Hepatocyte (in vitro differentiated cells): Measurements from ENCODE around the gene RRAS. TPM values are rescaled to one million over a fixed set of nuclear protein-coding genes. Genes with fewer than 3 reads are reported as not detected.
"Not testable (repeated sequence)": the region's sequence is repeated elsewhere in the genome, so short reads cannot be mapped to it uniquely, and the experiment has no call there.

Source experiments
- DNase-seq: peaks from one replicate; pipeline ENCODE4 v3.0.0-alpha.2; 2016; ENCODE audit warnings: low spot score
- H2AFZ ChIP-seq: fragments of 200-600 bp; sonication (generic); 2 replicates; pipeline ENCODE4 v1.6.0; 2016; ENCODE audit warnings: antibody characterized with exemption, mild to moderate bottlenecking
- H3K27ac ChIP-seq: fragments of 200-600 bp; sonication (generic); 2 replicates; pipeline ENCODE4 v1.5.1; 2016; ENCODE audit warnings: mild to moderate bottlenecking
- H3K27me3 ChIP-seq: fragments of 200-600 bp; sonication (generic); 2 replicates; pipeline ENCODE4 v1.6.1; 2016
- H3K36me3 ChIP-seq: fragments of 200-600 bp; sonication (generic); replicated peaks from 2 replicates; pipeline ENCODE4 v1.5.1; 2016; ENCODE audit warnings: low read depth; ENCODE audit not compliant: insufficient read depth
- H3K4me1 ChIP-seq: fragments of 200-600 bp; sonication (generic); 2 replicates; pipeline ENCODE4 v1.5.1; 2016; ENCODE audit warnings: mild to moderate bottlenecking, moderate library complexity; ENCODE audit not compliant: insufficient read depth
- H3K4me2 ChIP-seq: fragments of 200-600 bp; sonication (generic); 2 replicates; pipeline ENCODE4 v1.6.0; 2016
- H3K4me3 ChIP-seq: fragments of 200-600 bp; sonication (generic); 2 replicates; pipeline ENCODE4 v1.5.1; 2016; ENCODE audit warnings: mild to moderate bottlenecking
- H3K79me2 ChIP-seq: fragments of 200-600 bp; sonication (generic); 2 replicates; pipeline ENCODE4 v1.6.0; 2017; ENCODE audit warnings: mild to moderate bottlenecking
- H3K9me2 ChIP-seq: fragments of 200-600 bp; sonication (generic); replicated peaks from 2 replicates; pipeline ENCODE4 v1.6.0; 2017; ENCODE audit warnings: mild to moderate bottlenecking; ENCODE audit not compliant: insufficient read depth
- H3K9me3 ChIP-seq: fragments of 200-600 bp; sonication (generic); 2 replicates; pipeline ENCODE4 v1.5.1; 2016; ENCODE audit warnings: low read depth, mild to moderate bottlenecking
- H4K20me1 ChIP-seq: fragments of 200-600 bp; sonication (generic); 2 replicates; pipeline ENCODE4 v1.6.0; 2016; ENCODE audit warnings: mild to moderate bottlenecking; ENCODE audit not compliant: insufficient read depth, poor library complexity, severe bottlenecking
- EZH2 ChIP-seq: fragments of 200-600 bp; sonication (generic); IDR thresholded peaks from 2 replicates; pipeline ENCODE4 v1.6.1; 2016; ENCODE audit warnings: antibody characterized with exemption, mild to moderate bottlenecking, borderline replicate concordance
- EZH2phosphoT487 ChIP-seq: fragments of 200-600 bp; sonication (generic); IDR thresholded peaks from one replicate; pipeline ENCODE4 v1.6.1; 2018; ENCODE audit warnings: antibody characterized with exemption, mild to moderate bottlenecking, low read depth, moderate library complexity; ENCODE audit not compliant: unreplicated experiment, severe bottlenecking
- WGBS: methylation state at CpG from one replicate; pipeline ENCODE4 v1.1.6; 2016; ENCODE audit warnings: low lambda C conversion rate; ENCODE audit errors: missing lambda C conversion rate; 5-methylcytosine and 5-hydroxymethylcytosine counted together
- polyA plus RNA-seq: library from polyadenylated mRNA; unstranded; fragments of >200 nt; fragmentation: Nextera tagmentation; extraction: Ambion mirVana; gene quantifications from 2 replicates; pipeline ENCODE4 v1.2.1, GENCODE V29; 2016
- total RNA-seq: library from RNA; depleted of rRNA; stranded (reverse); fragments of >200 nt; gene quantifications from 2 replicates; pipeline ENCODE4 v1.2.3, GENCODE V29; 2014
- TF ChIP-seq, protein P1 (sequence below): fragments of 200-600 bp; sonication (generic); IDR thresholded peaks from 2 replicates; pipeline ENCODE4 v1.5.1; 2016; ENCODE audit warnings: antibody characterized with exemption, mild to moderate bottlenecking; ENCODE audit not compliant: poor library complexity

Gene RRAS
- total and polyA plus RNA-seq, 2 experiments from 2014 or later = 19.2 to 107 TPM

DNA sequence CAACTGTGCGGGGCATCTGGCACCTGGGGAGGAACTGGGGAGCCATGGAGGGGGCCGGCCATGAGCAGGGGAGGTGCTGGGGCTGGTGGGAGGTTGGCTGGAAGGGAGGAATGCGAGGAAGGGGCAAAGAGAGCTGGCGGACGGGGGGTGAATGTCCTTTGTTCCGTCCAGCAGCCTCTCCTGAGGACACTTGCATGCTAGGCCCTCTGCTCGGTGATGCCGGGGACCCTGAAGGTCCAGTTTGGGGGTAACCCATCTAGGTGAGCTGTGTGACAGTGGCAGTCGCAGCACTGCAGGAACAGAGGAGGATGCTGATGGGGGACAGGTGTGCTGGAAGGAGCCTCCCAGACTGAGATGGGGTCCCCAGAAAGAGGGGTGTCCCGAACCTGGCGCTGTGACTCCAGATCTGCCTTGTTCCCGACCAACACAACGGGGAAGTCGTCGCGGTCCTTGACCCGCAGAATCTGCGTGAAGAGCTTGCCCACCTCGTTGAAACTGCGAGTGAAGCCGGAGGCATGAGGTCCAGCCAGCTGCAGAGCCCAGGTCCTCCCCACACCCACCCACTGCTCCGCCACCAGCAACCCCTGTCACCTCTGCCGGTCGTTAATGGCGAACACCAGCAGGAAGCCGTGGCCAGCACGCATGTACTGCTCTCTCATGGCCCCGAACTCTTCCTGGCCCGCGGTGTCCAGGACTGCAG lies 3.6 kb downstream of the RRAS start:
- WGBS = 81% methylated on average over 24 of the region's 30 CpGs
- Histone ChIP-seq H3K36me3 (no peaks in the 10 kb centered on the region), H3K79me2 (no peaks in the 10 kb centered on the region), H3K27ac (no peak overlapping the region), H4K20me1 (no peaks in the 10 kb centered on the region), H3K9me3 (no peaks in the 10 kb centered on the region), H3K27me3 (no peaks in the 10 kb centered on the region), H3K9me2 (no peaks in the 10 kb centered on the region), H3K4me3 (no peak overlapping the region), H3K4me2 (no peak overlapping the region), H2AFZ (no peak overlapping the region), H3K4me1 (peaks cover 25% of the 10 kb centered on the region)
- TF ChIP-seq, protein P1, sequence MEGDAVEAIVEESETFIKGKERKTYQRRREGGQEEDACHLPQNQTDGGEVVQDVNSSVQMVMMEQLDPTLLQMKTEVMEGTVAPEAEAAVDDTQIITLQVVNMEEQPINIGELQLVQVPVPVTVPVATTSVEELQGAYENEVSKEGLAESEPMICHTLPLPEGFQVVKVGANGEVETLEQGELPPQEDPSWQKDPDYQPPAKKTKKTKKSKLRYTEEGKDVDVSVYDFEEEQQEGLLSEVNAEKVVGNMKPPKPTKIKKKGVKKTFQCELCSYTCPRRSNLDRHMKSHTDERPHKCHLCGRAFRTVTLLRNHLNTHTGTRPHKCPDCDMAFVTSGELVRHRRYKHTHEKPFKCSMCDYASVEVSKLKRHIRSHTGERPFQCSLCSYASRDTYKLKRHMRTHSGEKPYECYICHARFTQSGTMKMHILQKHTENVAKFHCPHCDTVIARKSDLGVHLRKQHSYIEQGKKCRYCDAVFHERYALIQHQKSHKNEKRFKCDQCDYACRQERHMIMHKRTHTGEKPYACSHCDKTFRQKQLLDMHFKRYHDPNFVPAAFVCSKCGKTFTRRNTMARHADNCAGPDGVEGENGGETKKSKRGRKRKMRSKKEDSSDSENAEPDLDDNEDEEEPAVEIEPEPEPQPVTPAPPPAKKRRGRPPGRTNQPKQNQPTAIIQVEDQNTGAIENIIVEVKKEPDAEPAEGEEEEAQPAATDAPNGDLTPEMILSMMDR = no peak
- TF ChIP-seq EZH2phosphoT487 = no peak
- TF ChIP-seq EZH2 = no peak
- DNase-seq = no peak

DNA sequence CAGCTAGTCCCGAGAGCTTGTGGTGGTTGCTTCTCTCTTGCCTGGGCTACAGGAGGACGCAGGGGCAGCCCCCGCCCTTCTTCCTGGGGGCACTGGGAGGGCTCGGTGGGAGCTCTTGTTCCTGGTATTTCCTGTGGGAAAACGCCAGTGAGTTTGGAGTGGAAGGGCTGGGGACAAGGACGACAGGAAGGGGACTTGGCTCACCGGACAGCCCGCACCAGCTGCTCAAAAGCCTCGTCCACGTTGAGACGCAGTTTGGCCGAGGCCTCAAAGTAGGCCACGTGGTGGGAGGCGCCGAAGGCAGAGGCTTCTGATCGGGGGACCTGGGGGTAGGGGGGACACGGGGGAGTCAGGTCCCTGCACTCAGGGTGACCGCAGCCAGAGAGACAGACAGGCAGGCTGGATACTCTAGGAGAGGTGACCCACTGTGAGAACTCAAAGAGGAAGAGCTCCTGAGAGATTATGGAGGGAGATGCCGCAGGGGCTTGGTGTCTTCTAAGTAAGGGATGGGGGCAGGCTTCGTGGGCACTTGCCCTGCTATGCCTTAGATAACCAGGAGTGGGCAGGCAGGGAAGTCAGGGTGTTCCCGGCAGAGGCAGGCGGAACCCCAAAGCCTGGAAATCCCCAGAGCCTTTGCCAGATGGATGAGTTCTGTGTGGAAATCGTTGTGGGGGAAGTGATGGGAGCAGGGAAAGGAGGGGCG lies 4.3 kb downstream of the RRAS start:
- no peak for TF ChIP-seq EZH2
- TF ChIP-seq, protein P1 = peak; percentile 4
- no peak for TF ChIP-seq EZH2phosphoT487
- Histone ChIP-seq H3K4me3 (no peak overlapping the region), H3K27me3 (no peaks in the 10 kb centered on the region), H3K36me3 (no peaks in the 10 kb centered on the region), H3K4me1 (peaks cover 19% of the 10 kb centered on the region), H3K27ac (no peak overlapping the region), H2AFZ (no peak overlapping the region), H3K9me2 (no peaks in the 10 kb centered on the region), H3K79me2 (no peaks in the 10 kb centered on the region), H3K9me3 (no peaks in the 10 kb centered on the region), H3K4me2 (no peak overlapping the region), H4K20me1 (no peaks in the 10 kb centered on the region)
- DNase-seq = no peak
- 39% methylated on average over 21 of the region's 24 CpGs for WGBS

DNA sequence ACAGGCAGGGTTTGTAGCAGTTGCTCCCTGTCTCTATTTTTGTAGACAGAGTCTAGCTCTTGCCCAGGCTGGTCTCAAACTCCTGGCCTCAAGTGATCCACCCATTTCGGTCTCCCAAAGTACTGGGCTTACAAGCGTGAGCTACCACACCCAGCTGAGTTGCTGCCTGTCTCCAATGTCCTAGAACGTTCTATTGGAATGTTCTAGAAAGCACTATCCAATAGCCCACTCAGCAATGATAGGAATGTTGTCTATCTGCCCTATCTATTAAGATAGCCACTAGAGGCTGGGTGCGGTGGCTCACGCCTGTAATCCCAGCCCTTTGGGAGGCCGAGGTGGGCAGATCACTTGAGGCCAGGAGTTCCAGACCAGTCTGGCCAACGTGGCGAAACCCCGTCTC lies 6.7 kb downstream of the RRAS start:
- DNase-seq, H3K36me3 ChIP-seq, H3K79me2 ChIP-seq, H3K27me3 ChIP-seq, H3K9me2 ChIP-seq, H3K27ac ChIP-seq, H3K4me2 ChIP-seq, H4K20me1 ChIP-seq, H3K4me3 ChIP-seq, H3K4me1 ChIP-seq, H3K9me3 ChIP-seq, H2AFZ ChIP-seq: not testable (repeated sequence)
- WGBS = 72% methylated on average over 9 of the region's 9 CpGs

DNA sequence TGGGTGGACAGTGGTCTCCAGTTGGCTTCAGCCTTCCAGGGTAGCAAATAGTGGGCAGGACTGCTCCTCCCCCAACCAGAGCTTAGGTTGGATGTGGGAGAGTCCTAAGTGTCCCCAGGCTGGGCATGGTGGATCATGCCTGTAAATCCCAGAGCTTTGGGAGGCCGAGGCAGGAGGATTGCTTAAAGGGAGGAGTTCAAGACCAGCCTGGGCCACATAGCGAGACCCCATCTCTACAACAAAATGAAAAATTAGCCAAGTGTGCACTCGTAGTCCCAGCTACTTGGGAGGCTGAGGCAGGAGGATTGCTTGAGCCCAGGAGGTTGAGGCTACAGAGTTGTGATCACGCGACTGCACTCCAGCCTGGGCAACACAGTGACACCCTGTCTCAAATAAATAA lies 7.4 kb downstream of the RRAS start:
- Histone ChIP-seq H3K27ac (no peak overlapping the region), H2AFZ (no peak overlapping the region), H3K9me2 (no peaks in the 10 kb centered on the region), H3K4me2 (no peak overlapping the region), H3K79me2 (no peaks in the 10 kb centered on the region), H3K27me3 (no peaks in the 10 kb centered on the region), H4K20me1 (no peaks in the 10 kb centered on the region), H3K36me3 (no peaks in the 10 kb centered on the region), H3K4me3 (no peak overlapping the region), H3K9me3 (no peaks in the 10 kb centered on the region), H3K4me1 (no peaks in the 10 kb centered on the region)
- 88% methylated on average over 5 of the region's 5 CpGs for WGBS
- TF ChIP-seq, protein P1 = no peak
- TF ChIP-seq EZH2 (no peak), EZH2phosphoT487 (no peak)
- DNase-seq = no peak
